HG03025 (cell line): ENCODE results near the gene GALC.
A peak's percentile ranks its signal among the peaks of the same experiment; 100 is the strongest.

Source experiments
- ATAC-seq: cut with Tn5 transposase; IDR thresholded peaks from one replicate; pipeline ENCODE4 v1.9.1; 2021; ENCODE audit warnings: mild to moderate bottlenecking, moderate library complexity; ENCODE audit not compliant: unreplicated experiment, low FRiP score

Gene GALC

DNA sequence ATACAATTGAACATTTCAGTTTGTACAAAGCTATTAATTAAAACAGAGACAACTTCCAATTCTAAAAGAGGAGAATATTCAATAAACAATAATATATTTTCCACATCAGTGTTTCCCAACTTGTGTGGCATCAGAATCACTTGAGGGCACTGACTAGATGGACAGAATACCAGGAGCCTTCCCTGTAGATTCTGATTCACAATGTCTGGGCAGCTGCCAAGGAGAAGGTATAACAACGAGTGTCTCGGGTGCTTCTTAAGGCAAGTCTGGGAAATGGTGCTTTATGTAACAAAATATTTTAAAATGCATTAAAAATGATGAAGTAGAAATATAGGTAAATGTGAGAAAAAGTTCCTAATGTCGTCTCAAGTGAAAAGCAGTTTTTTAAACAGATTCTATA lies 26.2 kb downstream of the GALC start:
- ATAC-seq: no peak

- ATAC-seq: no peak
Observed at GRCh38 chr14:87961246-87961645, 31.7 kb downstream of the GALC start.

- ATAC-seq: no peak
Observed at GRCh38 chr14:87960013-87960787, 32.8 kb downstream of the GALC start.

- ATAC-seq: no peak
Observed at GRCh38 chr14:87955501-87955900, 37.5 kb downstream of the GALC start.

DNA sequence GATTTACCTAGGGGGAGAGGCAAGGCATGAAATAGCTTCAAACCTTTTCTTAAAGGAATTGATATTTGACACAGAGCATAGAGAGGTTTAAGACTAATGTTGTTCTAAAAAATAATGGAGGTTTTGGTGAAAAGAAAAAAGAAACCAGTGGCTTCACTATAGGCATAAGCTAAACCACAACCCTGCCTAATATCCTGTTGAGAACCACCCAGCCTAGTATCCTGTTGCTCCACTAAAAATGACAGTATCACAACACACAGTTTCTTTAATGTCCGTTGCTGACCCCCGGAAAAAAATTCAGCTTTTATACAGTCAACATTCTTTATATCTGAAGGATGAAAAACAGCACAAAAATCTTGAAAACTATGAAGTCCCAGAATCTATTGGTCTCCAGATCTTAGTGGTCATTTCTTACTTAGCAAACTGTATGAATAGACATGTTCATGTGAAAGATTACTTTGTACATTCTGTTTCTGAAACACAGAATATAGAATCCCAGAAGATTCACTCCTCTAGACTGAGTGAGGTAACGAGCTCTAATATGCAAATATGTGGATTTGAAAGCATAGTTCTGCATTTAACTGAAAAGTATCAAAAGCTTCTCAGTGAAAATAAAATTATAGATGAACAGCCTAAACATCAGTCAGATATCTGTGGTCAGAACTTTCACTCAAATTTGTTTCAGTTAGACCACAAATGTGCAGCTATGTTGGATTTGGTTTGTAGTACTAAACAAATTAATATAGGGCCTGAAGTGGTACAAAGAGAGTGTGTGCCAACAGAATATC lies 40.5 kb downstream of the GALC start:
- peak; percentile 78 for ATAC-seq

DNA sequence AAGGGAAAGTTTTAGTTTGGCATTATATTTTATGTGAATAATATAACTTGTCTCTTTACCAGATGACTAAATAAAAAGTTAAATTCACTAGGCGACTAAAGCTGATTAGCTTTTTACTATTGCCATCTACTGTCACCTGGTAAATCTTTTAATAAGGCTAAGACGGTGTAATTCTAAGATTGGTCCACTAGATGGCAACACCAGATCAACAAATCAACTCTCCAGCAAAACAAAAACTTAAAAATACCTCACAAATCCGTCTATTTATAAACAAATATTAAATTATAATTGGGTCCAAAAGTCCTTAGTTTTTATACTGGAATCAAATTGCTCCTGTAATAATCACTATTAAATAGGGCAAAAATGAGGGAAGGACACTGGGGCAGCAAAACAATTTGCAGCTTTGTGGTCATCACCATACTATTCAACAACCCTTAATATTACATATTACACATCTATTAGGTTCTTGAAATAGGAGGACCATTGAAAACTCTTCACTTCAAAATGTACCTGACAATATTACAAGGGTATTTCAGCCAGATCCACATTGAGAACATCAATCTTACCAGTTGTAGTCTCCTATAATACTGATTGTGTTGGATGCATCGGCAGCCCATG lies 47.9 kb downstream of the GALC start:
- no peak for ATAC-seq

GRCh38 chr14:87940894-87941293 lies 52.1 kb downstream of the GALC start:
- peak; percentile 44 for ATAC-seq

DNA sequence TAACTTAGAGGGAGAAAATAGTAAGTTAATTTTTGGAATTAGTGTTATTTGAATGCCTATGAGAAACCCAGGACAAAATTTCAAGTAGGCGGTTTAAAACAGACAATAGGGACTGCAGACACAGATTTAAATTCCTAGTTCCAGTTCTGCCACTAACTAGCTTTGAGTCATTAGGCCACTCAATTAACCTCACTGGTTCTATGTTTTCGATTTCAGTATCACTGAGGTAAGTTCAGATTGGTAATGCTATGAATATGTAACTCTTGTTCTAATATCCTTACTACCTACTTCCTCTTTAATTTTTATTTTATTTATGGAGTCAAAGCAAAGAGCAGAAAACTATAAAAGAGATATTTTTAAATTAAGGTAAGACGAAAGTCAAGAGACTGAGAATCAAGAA lies 52.6 kb downstream of the GALC start:
- ATAC-seq: peak; percentile 93

GRCh38 chr14:87935886-87936285 lies 57.1 kb downstream of the GALC start:
- ATAC-seq: no peak

GRCh38 chr14:87935081-87935828 lies 57.7 kb downstream of the GALC start:
- no peak for ATAC-seq

DNA sequence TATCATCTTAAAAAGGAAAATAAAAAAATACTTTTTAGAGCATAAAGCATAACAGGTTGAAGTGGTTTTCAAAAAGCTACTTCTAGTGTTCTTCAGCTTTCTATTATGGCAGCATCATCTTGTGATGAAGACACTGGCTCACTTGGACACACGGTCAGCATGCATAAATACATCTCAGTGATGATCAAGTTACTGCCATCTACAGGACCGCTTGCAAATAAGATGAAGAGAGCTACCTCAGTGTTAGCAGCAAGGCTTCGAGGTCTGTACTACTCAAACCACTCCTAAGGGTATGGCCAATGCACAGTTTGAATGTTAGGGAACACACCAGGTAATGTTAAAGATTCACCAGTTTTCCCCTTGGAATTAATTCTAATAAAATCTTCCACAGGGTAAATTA lies 58.8 kb downstream of the GALC start:
- ATAC-seq: no peak

DNA sequence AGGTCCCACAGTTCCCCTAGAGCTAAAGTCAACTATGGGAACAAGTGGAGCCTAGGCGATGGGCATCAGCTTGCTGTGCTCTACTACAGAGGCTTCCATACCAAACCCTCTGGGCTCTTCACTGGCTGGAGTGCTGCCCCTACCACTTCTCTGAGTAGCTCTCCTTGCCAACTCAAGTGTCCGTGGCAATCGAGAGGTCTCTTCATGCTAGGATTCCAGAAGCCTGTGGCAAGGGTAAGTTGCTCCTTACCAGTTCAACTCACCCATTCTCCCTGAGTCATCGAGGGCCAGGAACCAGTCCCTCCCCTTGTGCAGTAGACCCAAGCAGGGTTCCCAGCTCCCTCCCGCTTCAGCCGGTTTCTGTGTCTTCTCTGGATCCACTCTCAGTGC lies 76.1 kb downstream of the GALC start:
- no peak for ATAC-seq

- no peak for ATAC-seq
Observed at GRCh38 chr14:87916103-87916885, 76.7 kb downstream of the GALC start.

GRCh38 chr14:87908550-87908949 lies 84.4 kb downstream of the GALC start:
- no peak for ATAC-seq

DNA sequence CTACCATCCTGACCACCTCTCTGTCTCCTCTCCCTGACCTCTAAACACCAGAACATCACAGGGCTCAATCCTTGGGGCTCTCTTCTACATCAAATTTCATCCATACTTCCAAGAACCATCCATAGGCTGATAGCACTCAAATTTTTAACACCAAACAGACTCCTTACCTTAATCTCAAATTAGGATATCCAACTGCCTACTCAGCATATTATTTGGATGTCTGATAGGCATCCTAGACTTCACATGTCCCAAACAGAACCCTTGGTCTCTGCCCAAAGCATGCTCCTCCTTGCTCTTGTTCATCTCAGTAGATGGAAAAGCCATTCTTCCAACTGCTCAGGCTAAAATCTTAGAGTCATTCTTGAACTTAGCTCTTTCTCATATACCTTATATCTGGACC lies 91.3 kb downstream of the GALC start:
- no peak for ATAC-seq

- no peak for ATAC-seq
Observed at GRCh38 chr14:87901236-87901635, 91.7 kb downstream of the GALC start.

DNA sequence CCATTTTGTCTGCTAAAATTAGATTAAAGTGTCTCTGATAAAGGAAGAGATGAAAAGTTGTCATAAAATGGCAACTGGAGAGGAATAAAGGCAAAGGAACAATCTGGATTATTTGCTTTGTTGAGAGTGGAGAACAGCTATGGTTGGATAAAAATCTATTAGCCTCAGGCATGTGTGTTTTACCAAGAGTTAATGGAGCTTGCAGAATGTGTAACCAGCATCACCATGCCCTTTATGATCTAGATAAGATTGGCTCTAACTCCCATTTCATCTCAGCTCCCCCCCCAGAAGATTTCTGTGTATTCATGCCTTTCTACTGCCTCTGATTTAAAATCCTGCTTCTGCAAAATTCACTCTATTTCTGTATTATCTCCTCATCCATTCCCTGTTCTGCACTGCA lies 93.8 kb downstream of the GALC start:
- ATAC-seq: no peak

DNA sequence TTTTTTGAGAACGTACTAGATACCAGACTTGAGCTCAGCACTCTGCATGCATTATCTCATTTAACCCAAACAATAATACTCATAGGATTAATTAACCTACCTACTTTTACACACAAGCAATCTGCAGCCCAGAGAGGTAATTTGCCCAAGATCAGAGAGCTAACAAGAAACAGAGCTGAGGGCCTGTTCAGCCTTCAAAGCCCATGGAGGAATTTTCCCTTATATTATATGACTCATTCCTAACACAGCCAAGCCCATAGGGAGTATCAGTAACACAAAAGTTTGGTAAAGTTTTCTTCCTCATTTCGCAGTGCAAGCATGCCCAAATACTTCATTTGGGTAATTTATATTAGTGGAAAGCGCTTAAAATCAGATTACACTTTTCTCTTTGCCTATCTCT lies 94.7 kb downstream of the GALC start:
- no peak for ATAC-seq

- ATAC-seq: no peak
Observed at GRCh38 chr14:87896393-87897380, 96.3 kb downstream of the GALC start.
